GM12801 (cell line): ENCODE data around the gene NFIL3.

ENCODE experiments used
- TF ChIP-seq, protein P1 (sequence below): IDR thresholded peaks from one replicate; pipeline ENCODE4 v1.5.1; 2011; ENCODE audit warnings: control low read depth; ENCODE audit not compliant: insufficient read length; ENCODE audit errors: extremely low read depth

Gene NFIL3

DNA sequence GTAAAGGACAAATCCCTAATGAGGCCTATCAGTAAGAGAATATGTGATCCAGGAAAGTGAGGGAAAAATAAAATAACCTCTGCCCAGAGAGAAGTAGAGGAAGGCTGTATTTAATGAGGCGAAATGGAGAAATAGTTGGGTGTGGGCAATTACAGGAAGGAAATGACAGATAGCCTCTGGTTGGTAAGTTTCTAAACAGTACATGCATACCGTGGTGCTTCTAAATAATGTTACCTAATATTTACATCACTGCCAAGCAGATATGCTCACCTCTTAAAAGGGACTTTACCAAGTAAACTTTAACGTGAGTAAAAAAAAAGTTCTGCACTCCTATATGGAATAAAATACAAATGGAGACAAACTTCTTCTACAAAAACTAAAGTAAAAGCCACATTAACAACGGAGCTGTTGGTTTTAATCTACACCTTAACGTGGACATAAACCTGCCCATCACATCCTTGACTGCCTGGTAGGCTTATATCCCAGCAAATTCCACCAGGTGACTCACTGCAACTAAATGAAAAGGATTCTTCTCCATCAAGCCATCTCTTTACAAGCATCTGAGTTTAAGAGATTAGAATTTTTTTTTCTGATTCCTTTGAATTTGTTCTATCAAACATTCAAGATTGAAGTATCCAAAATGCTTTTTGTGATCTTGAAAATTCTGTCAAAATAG is 12.4 kb downstream of the NFIL3 start:
- TF ChIP-seq, protein P1, sequence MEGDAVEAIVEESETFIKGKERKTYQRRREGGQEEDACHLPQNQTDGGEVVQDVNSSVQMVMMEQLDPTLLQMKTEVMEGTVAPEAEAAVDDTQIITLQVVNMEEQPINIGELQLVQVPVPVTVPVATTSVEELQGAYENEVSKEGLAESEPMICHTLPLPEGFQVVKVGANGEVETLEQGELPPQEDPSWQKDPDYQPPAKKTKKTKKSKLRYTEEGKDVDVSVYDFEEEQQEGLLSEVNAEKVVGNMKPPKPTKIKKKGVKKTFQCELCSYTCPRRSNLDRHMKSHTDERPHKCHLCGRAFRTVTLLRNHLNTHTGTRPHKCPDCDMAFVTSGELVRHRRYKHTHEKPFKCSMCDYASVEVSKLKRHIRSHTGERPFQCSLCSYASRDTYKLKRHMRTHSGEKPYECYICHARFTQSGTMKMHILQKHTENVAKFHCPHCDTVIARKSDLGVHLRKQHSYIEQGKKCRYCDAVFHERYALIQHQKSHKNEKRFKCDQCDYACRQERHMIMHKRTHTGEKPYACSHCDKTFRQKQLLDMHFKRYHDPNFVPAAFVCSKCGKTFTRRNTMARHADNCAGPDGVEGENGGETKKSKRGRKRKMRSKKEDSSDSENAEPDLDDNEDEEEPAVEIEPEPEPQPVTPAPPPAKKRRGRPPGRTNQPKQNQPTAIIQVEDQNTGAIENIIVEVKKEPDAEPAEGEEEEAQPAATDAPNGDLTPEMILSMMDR: no peak

DNA sequence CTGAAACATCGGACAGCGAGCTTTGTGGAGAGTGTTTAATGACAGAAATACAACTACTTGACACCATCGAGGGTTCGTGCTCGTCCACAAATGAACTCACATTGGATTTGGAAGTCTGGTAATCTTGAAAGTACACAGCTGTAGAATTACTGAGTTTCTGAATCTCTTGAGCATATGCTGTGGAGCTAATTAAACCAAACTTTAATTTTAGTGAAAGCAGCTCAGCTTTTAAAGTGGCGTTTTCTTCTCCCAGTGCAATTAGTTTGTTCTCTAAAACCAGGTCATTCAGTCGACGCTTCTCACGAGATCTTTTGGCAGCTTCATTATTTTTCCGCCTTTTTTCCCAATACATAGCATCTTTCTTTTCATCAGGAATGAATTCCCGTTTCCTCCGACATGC is 13.5 kb downstream of the NFIL3 start:
- TF ChIP-seq, protein P1: no peak

- TF ChIP-seq, protein P1: no peak
Observed at GRCh38 chr9:91408475-91408874, 15.2 kb downstream of the NFIL3 start.

- TF ChIP-seq, protein P1: no peak
Observed at GRCh38 chr9:91407580-91408318, 15.9 kb downstream of the NFIL3 start.

DNA sequence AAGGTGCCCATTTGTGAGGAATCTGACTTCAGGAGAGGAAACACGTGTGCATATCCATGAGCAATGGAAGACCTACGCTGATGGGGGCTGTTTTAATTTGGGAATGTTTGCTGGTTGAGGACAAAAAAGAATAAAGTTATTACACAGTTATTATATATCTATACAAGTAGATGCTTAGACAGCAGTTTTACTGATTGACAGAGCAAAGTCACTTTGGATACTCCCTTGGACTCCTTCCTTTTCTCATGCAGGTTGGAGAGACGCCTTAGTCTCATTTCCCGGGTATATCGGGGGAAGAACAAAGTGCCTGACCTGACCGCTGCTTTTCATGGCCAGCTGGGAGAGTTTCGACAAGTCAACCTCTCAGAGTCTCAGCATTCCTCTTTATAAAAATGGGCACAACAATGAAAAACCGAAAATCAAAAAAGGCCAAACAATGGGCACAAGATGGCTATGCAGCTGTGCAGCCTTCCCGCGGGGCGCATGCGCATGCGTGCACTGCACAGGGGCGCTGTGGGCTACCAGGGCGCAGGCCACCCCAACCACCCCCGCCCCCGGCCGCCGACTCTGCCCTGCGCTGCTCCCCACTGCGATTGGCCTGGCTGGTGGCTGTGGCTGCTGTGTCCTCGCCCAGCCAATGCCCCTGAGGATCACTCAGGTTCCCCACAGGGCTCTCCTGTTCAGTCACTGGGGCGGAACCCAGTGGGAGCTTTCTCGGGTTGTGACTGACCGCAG is 18.1 kb downstream of the NFIL3 start:
- TF ChIP-seq, protein P1: no peak

DNA sequence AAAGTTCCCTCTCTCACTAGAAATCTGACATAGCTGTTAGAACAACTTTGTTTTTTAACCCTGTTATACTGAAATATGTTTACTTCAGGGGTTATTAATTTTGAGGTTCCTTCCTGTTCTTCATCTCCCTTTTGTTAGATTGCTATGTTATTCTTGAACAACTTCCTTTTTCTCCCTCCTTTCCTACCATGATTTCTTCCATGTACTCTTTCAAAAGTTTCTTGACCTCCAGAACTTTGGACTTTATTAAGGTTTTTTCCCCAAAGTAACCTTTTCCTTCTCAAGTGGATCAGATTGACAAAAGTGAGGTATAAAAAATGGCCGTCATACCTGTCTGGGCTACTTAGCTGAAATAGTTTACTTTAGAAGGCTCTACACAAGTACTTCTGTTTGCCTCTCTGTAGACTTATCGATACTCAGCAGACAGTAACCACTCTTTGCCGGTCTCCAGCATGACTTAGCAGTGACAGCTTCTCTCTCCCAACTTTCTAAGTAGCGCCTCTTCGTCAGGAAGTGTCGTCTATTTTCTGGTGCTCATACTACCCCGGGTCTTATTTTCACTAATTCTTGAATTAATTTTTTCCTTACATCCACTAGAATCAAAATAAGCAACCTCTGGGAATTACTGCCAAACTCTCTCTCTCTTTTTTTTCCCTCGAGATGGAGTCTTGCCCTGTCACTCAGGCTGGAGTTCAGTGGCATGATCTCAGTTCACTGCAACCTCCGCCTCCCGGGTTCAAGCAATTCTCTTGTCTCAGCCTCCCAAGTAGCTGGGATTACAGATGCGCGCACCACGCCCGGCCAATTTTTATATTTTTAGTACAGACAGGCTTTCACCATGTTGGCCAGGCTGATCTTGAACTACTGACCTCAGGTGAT is 19.7 kb downstream of the NFIL3 start:
- TF ChIP-seq, protein P1: no peak
